Subcutaneous adipose tissue (tissue), 4 donors: ENCODE measurements around the gene ZNF700. TPM values are rescaled to one million over a fixed set of nuclear protein-coding genes. Genes with fewer than 3 reads are reported as not detected.

Experiments
- CTCF ChIP-seq: fragments of 450-650 bp; IDR thresholded peaks from one replicate; pipeline ENCODE4 v1.5.1; 2016; ENCODE audit warnings: low read depth, mild to moderate bottlenecking, control low read depth, antibody characterized with exemption, moderate library complexity
- total RNA-seq, 4 donors: library from RNA; depleted of rRNA; stranded (reverse); fragments of >200 nt; gene quantifications; one replicate each; pipeline ENCODE4 v1.1.0, GENCODE V29; 2016

The ZNF700 gene
- 10 to 100 TPM; 17.8 to 23.9 (median 19.4) TPM for total RNA-seq

DNA sequence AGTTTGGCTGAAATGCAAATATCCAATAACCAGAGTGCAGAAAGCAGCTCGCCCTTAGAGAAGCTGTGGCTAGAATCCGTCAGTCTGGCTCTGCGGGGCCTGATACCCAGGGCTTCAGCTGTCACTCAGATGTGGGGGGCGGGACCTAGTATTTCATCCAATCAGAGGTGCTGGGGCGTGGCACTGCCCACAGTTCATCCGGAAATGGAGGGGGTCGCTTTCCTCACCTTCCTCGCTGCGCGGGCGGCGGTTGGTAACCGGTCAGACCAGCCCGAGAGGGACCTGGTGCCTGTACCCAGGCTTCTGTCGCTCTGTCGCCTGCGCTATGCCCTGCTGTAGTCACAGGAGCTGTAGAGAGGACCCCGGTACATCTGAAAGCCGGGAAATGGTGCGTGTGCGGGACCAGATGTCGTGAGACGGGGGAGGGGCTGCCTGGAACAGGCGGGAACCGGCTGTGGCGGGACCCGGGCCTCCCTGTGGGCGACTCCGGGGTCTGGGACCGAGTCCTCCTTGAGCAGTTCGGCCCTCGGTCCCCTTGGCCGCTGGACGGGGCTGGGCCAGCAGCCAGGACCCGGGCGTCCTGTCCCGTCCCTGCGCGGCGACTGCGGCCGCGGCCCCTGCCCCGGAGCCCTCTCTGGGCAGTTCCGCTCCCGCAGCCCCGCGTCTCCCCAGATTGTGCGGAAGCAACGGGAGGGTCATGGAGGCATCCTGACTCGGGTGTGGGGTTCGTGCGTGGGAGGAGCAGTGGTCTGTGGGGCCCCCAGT, at the start of gene ZNF700:
Gene ZNF700, plus strand, starts transcription at position 222 of the 765 bp plus-strand sequence. Its CDS starts 104 bp downstream, at position 326.
- no peak for TF ChIP-seq CTCF

- TF ChIP-seq CTCF: no peak
Observed at GRCh38 chr19:11880598-11880997, 44.3 kb upstream of the ZNF700 start.

GRCh38 chr19:11881151-11881800, 43.6 kb upstream of the ZNF700 start:
- no peak for TF ChIP-seq CTCF

DNA sequence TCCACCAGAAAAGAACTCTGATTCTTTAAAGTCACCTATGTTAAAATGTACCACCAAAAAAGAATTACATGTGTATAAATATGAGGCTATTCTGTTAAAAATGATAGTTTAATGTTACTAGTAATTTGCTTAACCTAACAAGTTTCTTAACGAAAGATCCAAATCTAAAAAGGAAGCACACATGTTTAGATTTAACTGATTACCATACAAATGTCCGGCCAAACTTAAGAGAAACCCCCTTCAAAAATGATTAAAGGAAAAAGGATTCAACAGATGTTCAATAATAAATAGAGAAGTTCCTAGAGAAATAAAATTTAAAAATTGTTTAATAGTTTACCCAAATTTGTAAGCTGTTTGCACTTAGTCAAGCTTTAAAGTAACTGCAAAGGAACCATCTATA, 42.3 kb upstream of the ZNF700 start:
- no peak for TF ChIP-seq CTCF

DNA sequence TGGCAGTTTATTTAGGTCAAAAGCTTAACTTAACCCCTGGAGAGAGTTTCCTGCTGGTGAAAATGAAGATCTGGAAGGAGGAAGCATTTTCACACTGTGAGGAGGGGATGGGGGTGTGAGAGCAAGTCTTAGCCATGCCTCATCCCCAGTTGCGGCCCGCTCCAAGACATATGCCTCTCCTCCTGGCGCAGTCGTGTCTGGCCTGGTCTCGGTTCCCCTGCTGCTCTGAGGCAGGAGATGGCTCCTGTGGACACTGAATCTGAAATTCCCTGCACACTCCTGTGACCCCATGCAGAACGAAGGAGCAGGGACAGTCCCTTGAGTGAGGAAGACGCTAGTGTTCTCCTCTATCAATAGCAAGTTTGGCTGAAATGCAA, 37.7 kb upstream of the ZNF700 start:
- no peak for TF ChIP-seq CTCF

GRCh38 chr19:11887611-11888531, 37.0 kb upstream of the ZNF700 start, which contains the start of gene ZNF69:
Gene ZNF69 (plus strand): TSS chr19:11887782. CDS start chr19:11887924, 142 bp downstream.
- TF ChIP-seq CTCF: no peak

- TF ChIP-seq CTCF: no peak
Observed at GRCh38 chr19:11890634-11891033, 34.3 kb upstream of the ZNF700 start.
